Sigmoid colon (tissue), 4 donors: ENCODE data around the gene GCSAM.

Experiments used
- POLR2AphosphoS5 ChIP-seq, 4 donors: sonication (generic); formaldehyde crosslinking; IDR thresholded peaks; one replicate each; pipeline ENCODE4 v1.6.1; 2017; ENCODE audit warnings: antibody characterized with exemption in 4 of 4
- TF ChIP-seq, protein P1 (sequence below), 4 experiments: fragments of 450-650 bp in 3 of 4; fragments of 200-600 bp in 1 of 4; IDR thresholded peaks; one replicate each; pipeline ENCODE4 v1.5.1; 2016 to 2019; ENCODE audit warnings: antibody characterized with exemption in 4 of 4, mild to moderate bottlenecking in 3 of 4, moderate library complexity in 2 of 4

DNA sequence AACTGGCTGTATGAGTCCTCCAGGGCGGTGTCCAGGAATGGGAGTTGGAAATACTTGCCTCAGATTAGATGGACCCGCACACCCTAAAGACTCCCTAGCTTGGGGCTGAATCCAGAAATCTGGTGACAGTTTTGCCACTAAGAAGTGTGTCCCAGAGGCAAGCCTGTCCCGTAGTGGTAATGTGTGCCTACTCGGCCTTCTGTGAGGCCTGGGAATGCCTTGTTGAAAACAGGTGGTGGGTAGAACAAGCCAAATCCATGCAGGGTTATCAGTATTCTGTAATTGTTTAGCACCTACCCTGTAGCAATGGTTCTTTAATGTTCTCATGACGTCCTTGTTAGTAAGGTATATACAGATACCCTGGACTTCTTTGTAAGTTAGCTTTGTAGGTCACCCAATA is 45.3 kb downstream of the GCSAM start:
- TF ChIP-seq, protein P1, sequence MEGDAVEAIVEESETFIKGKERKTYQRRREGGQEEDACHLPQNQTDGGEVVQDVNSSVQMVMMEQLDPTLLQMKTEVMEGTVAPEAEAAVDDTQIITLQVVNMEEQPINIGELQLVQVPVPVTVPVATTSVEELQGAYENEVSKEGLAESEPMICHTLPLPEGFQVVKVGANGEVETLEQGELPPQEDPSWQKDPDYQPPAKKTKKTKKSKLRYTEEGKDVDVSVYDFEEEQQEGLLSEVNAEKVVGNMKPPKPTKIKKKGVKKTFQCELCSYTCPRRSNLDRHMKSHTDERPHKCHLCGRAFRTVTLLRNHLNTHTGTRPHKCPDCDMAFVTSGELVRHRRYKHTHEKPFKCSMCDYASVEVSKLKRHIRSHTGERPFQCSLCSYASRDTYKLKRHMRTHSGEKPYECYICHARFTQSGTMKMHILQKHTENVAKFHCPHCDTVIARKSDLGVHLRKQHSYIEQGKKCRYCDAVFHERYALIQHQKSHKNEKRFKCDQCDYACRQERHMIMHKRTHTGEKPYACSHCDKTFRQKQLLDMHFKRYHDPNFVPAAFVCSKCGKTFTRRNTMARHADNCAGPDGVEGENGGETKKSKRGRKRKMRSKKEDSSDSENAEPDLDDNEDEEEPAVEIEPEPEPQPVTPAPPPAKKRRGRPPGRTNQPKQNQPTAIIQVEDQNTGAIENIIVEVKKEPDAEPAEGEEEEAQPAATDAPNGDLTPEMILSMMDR (IDR thresholded peaks at IDR 0.05), result no peak
- TF ChIP-seq POLR2AphosphoS5 (IDR thresholded peaks at IDR 0.05), result no peak
